DND-41 (cell line): ENCODE measurements around the gene SLC35G3.

Experiments
- ATAC-seq: fragments of 200-7000 bp; cut with Tn5 transposase; 3 replicates; pipeline ENCODE4 v1.9.1; 2021; ENCODE audit warnings: low read depth; ENCODE audit not compliant: insufficient read depth
- DNase-seq: peaks from one replicate; pipeline ENCODE4 v3.0.0-alpha.2; 2020
- H2AFZ ChIP-seq: 2 replicates; pipeline ENCODE4 v1.6.0; 2012; ENCODE audit warnings: low read depth, low read length
- H3K27ac ChIP-seq: 2 replicates; pipeline ENCODE4 v1.5.1; 2012; ENCODE audit warnings: low read length, inconsistent platforms
- H3K27me3 ChIP-seq: fragments of 200-600 bp; sonication (generic); 2 replicates; pipeline ENCODE4 v1.6.0; 2012; ENCODE audit warnings: low read length, mild to moderate bottlenecking, inconsistent platforms; ENCODE audit not compliant: insufficient read depth, poor library complexity
- H3K36me3 ChIP-seq: 2 replicates; pipeline ENCODE4 v1.5.1; 2012; ENCODE audit warnings: low read length, inconsistent platforms; ENCODE audit not compliant: insufficient read depth
- H3K4me1 ChIP-seq: 2 replicates; pipeline ENCODE4 v1.5.1; 2012; ENCODE audit warnings: mild to moderate bottlenecking, low read length; ENCODE audit not compliant: insufficient read depth
- H3K4me2 ChIP-seq: 2 replicates; pipeline ENCODE4 v1.6.0; 2012; ENCODE audit warnings: mild to moderate bottlenecking, moderate library complexity, low read length, inconsistent platforms; ENCODE audit not compliant: insufficient read depth
- H3K4me3 ChIP-seq, 2 experiments: fragments of 200-600 bp in 1 of 2; shearing (Covaris generic) in 1 of 2; 2 replicates each; pipeline ENCODE4 v1.5.1; 2012 to 2016; ENCODE audit warnings: inconsistent platforms in 2 of 2, low read length in 2 of 2, mild to moderate bottlenecking in 2 of 2, low read depth in 1 of 2, moderate library complexity in 1 of 2
- H3K79me2 ChIP-seq: 2 replicates; pipeline ENCODE4 v1.6.0; 2012; ENCODE audit warnings: low read length, inconsistent platforms; ENCODE audit not compliant: insufficient read depth
- H3K9ac ChIP-seq: 2 replicates; pipeline ENCODE4 v1.6.0; 2012; ENCODE audit warnings: low read depth, mild to moderate bottlenecking, inconsistent platforms, low read length, moderate library complexity
- H3K9me3 ChIP-seq: 2 replicates; pipeline ENCODE4 v1.5.1; 2012; ENCODE audit warnings: low read length, moderate library complexity, mild to moderate bottlenecking, inconsistent platforms; ENCODE audit not compliant: insufficient read depth, severe bottlenecking
- H4K20me1 ChIP-seq: 2 replicates; pipeline ENCODE4 v1.6.0; 2012; ENCODE audit warnings: low read length; ENCODE audit not compliant: insufficient read depth
- CTCF ChIP-seq: IDR thresholded peaks from 2 replicates; pipeline ENCODE4 v1.5.1; 2012; ENCODE audit warnings: borderline replicate concordance, low read length, moderate library complexity, mild to moderate bottlenecking; ENCODE audit not compliant: poor library complexity, severe bottlenecking; ENCODE audit errors: extremely low read depth
- EZH2 ChIP-seq: IDR thresholded peaks from 3 replicates; pipeline ENCODE4 v1.6.1; 2012; ENCODE audit warnings: borderline replicate concordance, low read depth, mild to moderate bottlenecking, moderate library complexity, low read length, inconsistent platforms; ENCODE audit not compliant: severe bottlenecking

Gene SLC35G3

DNA sequence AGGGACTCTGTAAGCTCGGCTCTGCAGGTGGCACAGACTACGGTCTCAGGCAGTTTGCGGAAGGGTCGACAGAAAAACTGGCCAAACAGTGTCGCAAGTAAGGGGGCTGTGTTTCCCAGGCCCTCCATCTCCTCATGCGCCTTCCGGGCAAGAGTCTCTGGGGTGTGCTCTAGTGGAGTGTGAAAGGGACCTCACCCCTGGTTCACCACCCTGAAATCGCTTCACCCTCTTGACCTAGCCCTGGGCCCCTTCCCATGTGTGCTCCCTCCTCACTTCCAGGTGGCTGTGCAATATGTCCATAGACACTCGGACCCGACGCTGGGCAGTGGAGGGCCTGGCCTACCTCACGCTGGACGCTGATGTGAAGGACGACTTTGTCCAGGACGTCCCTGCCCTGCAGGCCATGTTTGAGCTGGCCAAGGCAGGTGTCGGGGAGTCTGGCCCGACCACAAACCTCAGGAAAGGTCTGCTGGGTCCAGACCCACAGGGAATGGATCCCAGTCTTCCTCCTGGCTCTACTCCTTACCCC is 24.3 kb downstream of the SLC35G3 start:
- no peaks in the 10 kb centered on the region for H4K20me1 ChIP-seq
- H2AFZ ChIP-seq: no peak overlapping the region
- H3K4me2 ChIP-seq: no peak overlapping the region
- H3K9ac ChIP-seq: no peak overlapping the region
- H3K27ac ChIP-seq: no peak overlapping the region
- TF ChIP-seq EZH2 (no peak), CTCF (no peak)
- peaks cover 5% of the 10 kb centered on the region; the same call in 1 of the 2 replicates for H3K4me1 ChIP-seq
- ATAC-seq (no peak), DNase-seq (no peak)
- H3K27me3 ChIP-seq: no peaks in the 10 kb centered on the region
- H3K36me3 ChIP-seq: no peaks in the 10 kb centered on the region
- H3K4me3 ChIP-seq: no peak overlapping the region
- H3K9me3 ChIP-seq: no peaks in the 10 kb centered on the region
- H3K79me2 ChIP-seq: no peaks in the 10 kb centered on the region

GRCh38 chr17:35167666-35168065 is 26.5 kb downstream of the SLC35G3 start:
- DNase-seq (no peak), ATAC-seq (no peak)
- Histone ChIP-seq H3K27ac (no peak overlapping the region), H3K36me3 (no peaks in the 10 kb centered on the region), H3K79me2 (no peaks in the 10 kb centered on the region), H3K9me3 (no peaks in the 10 kb centered on the region), H3K9ac (no peak overlapping the region), H3K4me3 (no peak overlapping the region), H3K27me3 (no peaks in the 10 kb centered on the region), H2AFZ (no peak overlapping the region), H3K4me2 (no peak overlapping the region), H3K4me1 (peaks cover 5% of the 10 kb centered on the region; the same call in 1 of the 2 replicates), H4K20me1 (no peaks in the 10 kb centered on the region)
- TF ChIP-seq CTCF: no peak

- H4K20me1 ChIP-seq: no peaks in the 10 kb centered on the region
- H3K27ac ChIP-seq: no peak overlapping the region
- H3K4me3 ChIP-seq: no peak overlapping the region
- peaks cover 5% of the 10 kb centered on the region; the same call in 1 of the 2 replicates for H3K4me1 ChIP-seq
- no peak overlapping the region for H3K9ac ChIP-seq
- ATAC-seq (no peak), DNase-seq (no peak)
- no peaks in the 10 kb centered on the region for H3K9me3 ChIP-seq
- no peaks in the 10 kb centered on the region for H3K36me3 ChIP-seq
- no peaks in the 10 kb centered on the region for H3K27me3 ChIP-seq
- H2AFZ ChIP-seq: no peak overlapping the region
- no peak overlapping the region for H3K4me2 ChIP-seq
- H3K79me2 ChIP-seq: no peaks in the 10 kb centered on the region
- TF ChIP-seq EZH2 (no peak), CTCF (no peak)
Measured at GRCh38 chr17:35167046-35167445, 27.1 kb downstream of the SLC35G3 start.

DNA sequence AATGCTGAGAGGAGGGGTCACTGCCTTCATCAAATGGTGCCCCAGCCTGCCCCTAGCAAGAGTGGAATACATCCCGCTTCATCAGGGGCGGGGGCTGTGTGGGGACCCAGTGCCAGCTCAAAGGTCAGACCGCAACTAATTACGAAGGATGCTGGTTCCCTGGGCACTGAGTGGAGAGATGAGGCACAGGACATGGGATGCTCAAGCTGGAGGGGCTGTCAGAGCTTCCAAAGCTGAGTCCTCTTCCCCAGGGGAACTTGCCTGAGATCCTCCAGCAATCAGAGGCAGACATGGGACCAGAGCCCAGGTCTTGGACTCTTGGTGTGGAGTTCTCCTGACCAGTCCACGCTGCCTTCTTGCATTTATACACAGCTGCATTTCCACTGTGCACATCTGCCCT is 27.7 kb downstream of the SLC35G3 start:
- Histone ChIP-seq H3K79me2 (no peaks in the 10 kb centered on the region), H3K9ac (no peak overlapping the region), H3K36me3 (no peaks in the 10 kb centered on the region), H3K27me3 (no peaks in the 10 kb centered on the region), H3K27ac (no peak overlapping the region), H3K4me1 (peaks cover under 1% of the 10 kb centered on the region; the same call in 1 of the 2 replicates), H2AFZ (no peak overlapping the region), H3K4me3 (no peak overlapping the region), H3K9me3 (no peaks in the 10 kb centered on the region), H4K20me1 (no peaks in the 10 kb centered on the region), H3K4me2 (no peak overlapping the region)
- no peak for ATAC-seq
- no peak for TF ChIP-seq EZH2
- no peak for TF ChIP-seq CTCF
- DNase-seq: no peak
